GM15510 (cell line): ENCODE results near the gene OR10J1.

Source experiments
- POLR2A ChIP-seq: IDR thresholded peaks from 3 replicates; pipeline ENCODE4 v1.6.1; 2011; ENCODE audit warnings: borderline replicate concordance; ENCODE audit not compliant: insufficient read length; ENCODE audit errors: extremely low read depth

Gene OR10J1

DNA sequence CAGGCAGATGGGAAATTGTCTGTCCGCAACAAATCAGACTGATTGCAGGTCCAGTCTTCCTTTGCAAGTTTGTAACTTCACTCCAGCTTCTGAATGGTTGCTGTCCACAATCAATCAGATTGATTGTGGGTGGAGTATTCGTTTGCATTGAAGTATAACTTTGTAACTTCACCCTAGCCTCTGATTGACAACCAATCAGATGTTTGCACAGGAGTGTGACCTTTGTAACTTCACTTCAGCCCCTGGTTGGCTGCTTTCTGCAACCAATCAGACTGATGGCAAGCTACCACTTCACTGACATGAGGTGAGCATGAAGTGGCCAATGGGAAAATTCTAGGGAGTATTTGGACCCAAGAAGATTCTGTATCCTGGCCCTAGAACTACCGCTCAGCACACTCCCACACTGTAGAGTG is 25.7 kb downstream of the OR10J1 start:
- TF ChIP-seq POLR2A = no peak

DNA sequence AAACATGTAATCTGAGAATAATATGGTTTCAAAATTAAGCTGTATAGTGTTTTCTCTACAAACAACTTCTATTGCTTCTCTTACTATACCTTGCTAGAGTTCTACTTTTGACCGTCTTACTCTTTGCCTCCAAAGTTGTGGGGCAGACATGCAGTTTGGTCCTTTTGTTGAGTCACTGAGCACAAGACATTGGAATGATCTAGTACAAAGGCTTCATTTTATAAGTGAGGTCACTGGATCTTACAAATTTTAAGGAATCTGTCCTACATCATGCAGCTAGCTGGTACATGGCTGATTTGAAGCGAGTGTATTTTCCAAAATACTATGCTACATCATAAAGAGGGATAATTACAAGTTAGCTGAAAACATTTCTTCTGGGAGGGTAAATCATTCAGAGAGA is 28.8 kb downstream of the OR10J1 start:
- TF ChIP-seq POLR2A = no peak

DNA sequence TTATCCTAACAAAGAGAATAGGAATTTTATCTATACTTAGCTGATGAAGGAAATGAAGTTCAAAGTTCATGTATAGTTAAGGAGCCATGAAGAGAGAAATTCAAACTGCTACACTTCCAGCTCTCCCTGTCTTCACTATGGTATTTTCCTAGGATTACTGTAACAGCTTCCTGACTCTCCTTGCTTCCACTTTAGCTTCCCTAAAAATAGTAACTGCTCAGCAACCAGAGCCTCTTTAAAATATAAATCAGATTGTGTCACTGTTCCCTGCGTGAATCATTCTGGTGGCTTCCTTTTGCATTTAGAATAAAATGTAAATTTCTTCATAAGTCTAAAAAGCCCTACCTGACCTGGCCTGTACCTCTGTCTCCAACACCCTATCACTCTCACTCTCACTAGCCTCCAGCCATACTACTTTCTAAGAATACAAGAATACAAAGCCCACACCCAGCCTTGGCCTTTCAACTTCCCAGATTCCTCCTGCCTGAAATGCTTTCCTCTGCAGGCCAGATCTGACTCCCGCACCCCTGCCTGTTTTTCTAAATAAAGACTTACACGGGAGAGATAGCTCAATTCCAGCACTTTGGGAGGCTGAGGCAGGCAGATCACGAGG is 30.5 kb downstream of the OR10J1 start:
- no peak for TF ChIP-seq POLR2A

DNA sequence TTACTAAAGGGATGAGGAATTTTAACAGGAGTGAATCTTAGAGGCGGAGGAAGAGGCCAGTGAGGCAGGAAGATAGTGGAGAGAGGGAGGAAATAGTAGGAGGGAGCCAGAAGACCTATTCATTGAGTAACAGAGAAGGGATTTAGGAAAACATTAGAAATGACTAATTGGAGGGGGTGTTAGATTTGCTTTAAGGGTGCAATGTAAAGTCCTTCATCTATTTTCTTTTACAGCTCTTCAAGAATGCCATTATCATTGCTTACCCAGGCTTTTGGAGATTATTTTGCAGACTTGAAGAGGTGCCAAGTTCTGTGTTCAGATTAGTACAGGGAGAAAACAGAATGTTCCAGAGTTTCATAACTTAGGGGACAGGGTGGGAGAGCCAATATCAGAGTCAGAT is 33.8 kb downstream of the OR10J1 start:
- TF ChIP-seq POLR2A = no peak

DNA sequence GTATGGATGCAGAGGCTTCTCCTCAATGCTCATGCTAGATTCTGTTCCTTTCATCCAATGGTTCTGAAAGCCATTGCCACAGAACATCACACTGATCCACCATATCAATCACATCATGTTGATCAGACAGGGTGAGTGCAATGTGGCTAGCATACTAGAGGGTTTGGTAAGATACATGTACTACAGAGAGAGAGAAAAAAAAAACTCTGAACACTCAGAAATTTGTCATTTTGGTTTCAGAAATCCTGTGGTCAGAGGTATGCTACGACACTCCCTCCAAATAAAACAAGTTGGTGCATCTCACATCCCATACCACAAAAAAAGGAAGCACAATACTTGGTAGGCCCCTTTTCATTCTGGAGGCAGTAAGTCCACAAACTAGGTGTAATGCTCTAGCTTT is 35.4 kb downstream of the OR10J1 start:
- TF ChIP-seq POLR2A = no peak

DNA sequence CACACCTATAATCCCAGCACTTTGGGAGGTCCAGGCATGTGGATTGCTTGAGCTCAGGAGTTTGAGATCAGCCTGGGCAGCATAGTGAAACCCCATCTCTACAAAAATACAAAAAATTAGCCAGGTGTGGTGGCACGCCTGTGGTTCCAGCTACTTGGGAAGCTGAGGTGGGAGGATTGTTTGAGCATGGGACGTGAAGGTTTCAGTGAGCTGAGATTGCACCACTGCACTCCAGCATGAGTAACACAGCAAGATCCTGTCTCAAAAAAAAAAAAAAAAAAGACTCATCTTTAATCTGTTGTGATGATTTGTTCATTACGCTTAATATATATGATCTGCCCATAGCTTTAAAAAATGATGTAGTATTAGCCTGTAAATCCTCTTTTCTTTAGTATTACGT is 44.0 kb downstream of the OR10J1 start:
- TF ChIP-seq POLR2A = no peak
